Measurements from ENCODE around the gene FANCF. TPM values are rescaled to one million over a fixed set of nuclear protein-coding genes. Genes with fewer than 3 reads are reported as not detected.

The FANCF gene
- polyA plus RNA-seq, 1 of the 3 experiments (the other 2 are of a cell fraction): 4.3 TPM

DNA sequence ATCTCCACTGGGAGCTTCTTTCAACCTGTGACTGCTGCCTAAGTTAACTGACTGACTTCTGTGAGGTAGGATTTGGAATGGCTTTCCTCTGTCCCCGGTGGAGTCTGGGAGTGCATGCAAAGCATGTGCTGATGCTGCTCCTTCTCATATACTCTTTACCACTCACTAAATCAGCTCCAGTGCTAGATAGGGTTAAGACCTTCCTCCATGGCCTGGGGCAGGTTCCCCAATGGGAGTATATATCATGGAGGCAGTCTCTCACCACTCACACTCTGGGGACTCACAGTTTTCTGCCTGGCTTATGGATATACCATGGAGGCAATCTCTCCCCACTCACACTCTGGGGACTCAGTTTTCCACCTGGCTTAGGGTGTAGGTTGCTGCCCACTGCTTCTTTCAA is 10.1 kb upstream of the FANCF start:
- H3K9me2 ChIP-seq: no peaks in the 10 kb centered on the region
- 0% methylated on average over 1 of the region's 1 CpG for WGBS (ENCODE audit: low lambda C conversion rate)
- no peak overlapping the region for H2AFZ ChIP-seq (ENCODE audit: low read depth)
- H3K9me3 ChIP-seq: no peaks in the 10 kb centered on the region; the same call in 1 of the 2 replicates
- H3K27me3 ChIP-seq (ENCODE audit: insufficient read depth): no peaks in the 10 kb centered on the region
- no peak for DNase-seq
- no peak for TF ChIP-seq SIN3A (IDR thresholded peaks at IDR 0.05; ENCODE audit: borderline replicate concordance, low read depth, low read length)
- ChIA-PET CTCF (no interaction called here), POLR2A (no interaction called here)
- peaks cover 0 to 9% of the 10 kb centered on the region in 2 experiments; a peak in 1 of 4 replicates for H3K4me1 ChIP-seq (ENCODE audit: control insufficient read depth in 1 of 2, insufficient read depth in 2 of 2, low read depth in 1 of 2, low read length in 1 of 2)
- no peaks in the 10 kb centered on the region for H4K20me1 ChIP-seq (ENCODE audit: insufficient read depth)
- no peak overlapping the region for H3K27ac ChIP-seq (ENCODE audit: low read depth in 2 of 2, low read length in 1 of 2)
- H3K9ac ChIP-seq: no peak overlapping the region
- H3K4me3 ChIP-seq (ENCODE audit: low read depth in 2 of 2, low read length in 1 of 2): no peak overlapping the region
- no peaks in the 10 kb centered on the region for H3K36me3 ChIP-seq (replicated peaks in 1 of 2; ENCODE audit: control insufficient read depth in 1 of 2, insufficient read depth in 2 of 2, low read length in 1 of 2)
- no peaks in the 10 kb centered on the region for H3K79me2 ChIP-seq (ENCODE audit: insufficient read depth)
- H3K4me2 ChIP-seq: no peak overlapping the region
- no peaks in the 10 kb centered on the region for H3F3A ChIP-seq (replicated peaks; ENCODE audit: insufficient read depth)

- TF ChIP-seq EP300 (IDR thresholded peaks at IDR 0.05; ENCODE audit: borderline replicate concordance in 1 of 2, low read depth in 1 of 2, low read length in 1 of 2) (no peak), NFIC (IDR thresholded peaks at IDR 0.05; ENCODE audit: borderline replicate concordance) (peak; percentile 43; the same call in 1 of the 2 replicates), CTCF (IDR thresholded peaks at IDR 0.05) (no peak), RFX5 (IDR thresholded peaks at IDR 0.05; ENCODE audit: low read length) (no peak), PBX3 (IDR thresholded peaks at IDR 0.05) (no peak), IRF3 (IDR thresholded peaks at IDR 0.05; ENCODE audit: low read depth, low read length) (no peak), ELF1 (IDR thresholded peaks at IDR 0.05) (no peak)
- WGBS (ENCODE audit: low lambda C conversion rate): 70% methylated on average over 2 of the region's 3 CpGs
- POLR2A ChIA-PET: interaction anchor here (1.1 kb wide), 1 partner anchor 9 kb away, joined by 3 read pairs; no protein-coding TSS in a partner anchor
Measured at GRCh38 chr11:22634897-22635629, 9.4 kb upstream of the FANCF start.

More at GRCh38 chr11:22634897-22635629, 9.4 kb upstream of the FANCF start:
- Histone ChIP-seq H3K9me2 (no peaks in the 10 kb centered on the region), H3K4me2 (no peak overlapping the region), H2AFZ (ENCODE audit: low read depth) (no peak overlapping the region), H3K9me3 (no peaks in the 10 kb centered on the region; the same call in 1 of the 2 replicates), H3K27ac (ENCODE audit: low read depth in 2 of 2, low read length in 1 of 2) (no peak overlapping the region; a peak in 1 of 4 replicates), H4K20me1 (ENCODE audit: insufficient read depth) (no peaks in the 10 kb centered on the region), H3K27me3 (ENCODE audit: insufficient read depth) (no peaks in the 10 kb centered on the region), H3K9ac (no peak overlapping the region), H3K4me3 (ENCODE audit: low read depth in 2 of 2, low read length in 1 of 2) (no peak overlapping the region), H3F3A (replicated peaks; ENCODE audit: insufficient read depth) (no peaks in the 10 kb centered on the region), H3K36me3 (replicated peaks in 1 of 2; ENCODE audit: control insufficient read depth in 1 of 2, insufficient read depth in 2 of 2, low read length in 1 of 2) (no peaks in the 10 kb centered on the region), H3K79me2 (ENCODE audit: insufficient read depth) (no peaks in the 10 kb centered on the region), H3K4me1 (ENCODE audit: control insufficient read depth in 1 of 2, insufficient read depth in 2 of 2, low read depth in 1 of 2, low read length in 1 of 2) (peaks cover 0 to 9% of the 10 kb centered on the region in 2 experiments; a peak in 1 of 4 replicates)
- DNase-seq: no peak
- CTCF ChIA-PET: interaction anchor here (1.0 kb wide), 1 partner anchor 9 kb away, joined by 3 read pairs; no protein-coding TSS in a partner anchor
